GM18505 (cell line): Measurements from ENCODE around the gene CASKIN1.
A peak's percentile ranks its signal among the peaks of the same experiment; 100 is the strongest.
"Not testable (repeated sequence)": the region's sequence is repeated elsewhere in the genome, so short reads cannot be mapped to it uniquely, and the experiment has no call there.

Source experiments
- ATAC-seq: cut with Tn5 transposase; IDR thresholded peaks from one replicate; pipeline ENCODE4 v1.9.1; 2021; ENCODE audit not compliant: unreplicated experiment
- POLR2A ChIP-seq: IDR thresholded peaks from 4 replicates; pipeline ENCODE4 v1.6.1; 2011; ENCODE audit warnings: borderline replicate concordance; ENCODE audit not compliant: insufficient read depth, insufficient read length; ENCODE audit errors: extremely low read depth

CASKIN1 gene

GRCh38 chr16:2151188-2152091 lies 45.0 kb downstream of the CASKIN1 start:
- TF ChIP-seq POLR2A, result peak; percentile 37
- no peak for ATAC-seq

GRCh38 chr16:2150418-2151187 lies 45.8 kb downstream of the CASKIN1 start:
- no peak for ATAC-seq

GRCh38 chr16:2149630-2150417 lies 46.6 kb downstream of the CASKIN1 start:
- no peak for ATAC-seq
- peak; percentile 22 for TF ChIP-seq POLR2A

More at GRCh38 chr16:2150418-2151187, 45.8 kb downstream of the CASKIN1 start:
- peak; percentile 4 for TF ChIP-seq POLR2A

GRCh38 chr16:2148714-2149629 lies 47.4 kb downstream of the CASKIN1 start:
- TF ChIP-seq POLR2A, result no peak
- ATAC-seq, result no peak

- no peak for ATAC-seq
- no peak for TF ChIP-seq POLR2A
Measured at GRCh38 chr16:2147981-2148671, 48.3 kb downstream of the CASKIN1 start, which contains the start of gene RAB26. TSS of gene RAB26 (plus strand) at chr16:2148625. CDS start at chr16:2148784, 159 bp downstream.

- no peak for ATAC-seq
- TF ChIP-seq POLR2A, result no peak
Measured at GRCh38 chr16:2147378-2147777, 49.0 kb downstream of the CASKIN1 start.

- no peak for ATAC-seq
- TF ChIP-seq POLR2A, result no peak
Measured at GRCh38 chr16:2145843-2146242, 50.6 kb downstream of the CASKIN1 start.

GRCh38 chr16:2143878-2144485 lies 52.4 kb downstream of the CASKIN1 start:
- ATAC-seq, result no peak
- no peak for TF ChIP-seq POLR2A

- TF ChIP-seq POLR2A, result no peak
- no peak for ATAC-seq
Measured at GRCh38 chr16:2142942-2143877, 53.2 kb downstream of the CASKIN1 start.

- peak; percentile 30 for TF ChIP-seq POLR2A
- not testable (repeated sequence) for ATAC-seq
Measured at GRCh38 chr16:2135770-2136490, 60.5 kb downstream of the CASKIN1 start, which contains the start of gene PKD1. TSS of gene PKD1 (minus strand) at chr16:2135898. CDS start at chr16:2135689, 209 bp downstream.

GRCh38 chr16:2135071-2135470 lies 61.3 kb downstream of the CASKIN1 start:
- ATAC-seq, result not testable (repeated sequence)

GRCh38 chr16:2133797-2134196 lies 62.6 kb downstream of the CASKIN1 start:
- ATAC-seq, result not testable (repeated sequence)

- not testable (repeated sequence) for ATAC-seq
Measured at GRCh38 chr16:2129890-2130447, 66.4 kb downstream of the CASKIN1 start.

- not testable (repeated sequence) for ATAC-seq
Measured at GRCh38 chr16:2129251-2129650, 67.2 kb downstream of the CASKIN1 start.
